HCT116 (cell line): Measurements from ENCODE around the gene ANKRD10.

Experiments
- CTCF ChIP-seq, 3 experiments: fragments of 200-600 bp in 1 of 3; sonication (generic) in 1 of 3; IDR thresholded peaks in 2 of 3; conservative IDR thresholded peaks in 1 of 3; 2 replicates each; pipeline ENCODE4 v1.5.1; 2012 to 2017; ENCODE audit warnings: low read depth in 2 of 3, low read length in 2 of 3, antibody characterized with exemption in 1 of 3, borderline replicate concordance in 1 of 3, control low read depth in 1 of 3, mild to moderate bottlenecking in 1 of 3, mixed read lengths in 1 of 3, mixed run types in 1 of 3, moderate library complexity in 1 of 3; ENCODE audit not compliant: insufficient read depth in 1 of 3
- EZH2 ChIP-seq: fragments of 200-600 bp; sonication (generic); IDR thresholded peaks from 2 replicates; pipeline ENCODE4 v1.6.1; 2017; ENCODE audit warnings: antibody characterized with exemption, mixed run types
- POLR2AphosphoS5 ChIP-seq: IDR thresholded peaks from 2 replicates; pipeline ENCODE4 v1.6.1; 2011; ENCODE audit warnings: mild to moderate bottlenecking, low read depth, low read length, moderate library complexity
- ZNF274 ChIP-seq: fragments of 200-500 bp; sonication (Bioruptor generic); IDR thresholded peaks from 2 replicates; pipeline ENCODE4 v1.6.1; 2014; ENCODE audit warnings: mild to moderate bottlenecking, low read depth, low read length, inconsistent platforms

- TF ChIP-seq CTCF (IDR thresholded peaks at IDR 0.05 in 2 of 3, conservative IDR thresholded peaks at IDR 0.05 in 1 of 3; ENCODE audit: borderline replicate concordance in 1 of 3, insufficient read depth in 1 of 3, low read depth in 2 of 3, low read length in 2 of 3) (no peak), ZNF274 (no peak), EZH2 (no peak), POLR2AphosphoS5 (no peak)
Measured at GRCh38 chr13:110834572-110834971, 80.3 kb downstream of the ANKRD10 start.
